Progenitor cell of endocrine pancreas (in vitro differentiated cells): Measurements from ENCODE around the gene PDZD2. TPM values are rescaled to one million over a fixed set of nuclear protein-coding genes. Genes with fewer than 3 reads are reported as not detected.
A peak's percentile ranks its signal among the peaks of the same experiment; 100 is the strongest.

Experiments
- DNase-seq: peaks from one replicate; pipeline ENCODE4 v3.0.0; 2021; ENCODE audit warnings: low spot score; ENCODE audit not compliant: unreplicated experiment
- H3K27ac Mint-ChIP-seq: 2 replicates; pipeline ENCODE4 v1.8.0; 2021; ENCODE audit warnings: mild to moderate bottlenecking, moderate library complexity, mixed read lengths
- H3K27me3 Mint-ChIP-seq: 2 replicates; pipeline ENCODE4 v1.8.0; 2021; ENCODE audit warnings: mixed read lengths
- H3K36me3 Mint-ChIP-seq: 2 replicates; pipeline ENCODE4 v1.8.0; 2022; ENCODE audit warnings: mixed read lengths; ENCODE audit not compliant: insufficient read depth
- H3K4me1 Mint-ChIP-seq: 2 replicates; pipeline ENCODE4 v1.8.0; 2021; ENCODE audit warnings: low read depth, mixed read lengths
- H3K4me3 Mint-ChIP-seq: 2 replicates; pipeline ENCODE4 v1.8.0; 2021; ENCODE audit warnings: low read depth, mild to moderate bottlenecking, moderate library complexity, mixed read lengths
- H3K9me3 Mint-ChIP-seq: 2 replicates; pipeline ENCODE4 v1.8.0; 2021; ENCODE audit warnings: low read depth, mixed read lengths
- total RNA-seq: library from RNA; stranded (reverse); gene quantifications from 2 replicates; pipeline ENCODE4 v1.2.1, GENCODE V29; 2021
- TF ChIP-seq, protein P1 (sequence below): fragments of 200-600 bp; sonication (generic); IDR thresholded peaks from one replicate; pipeline ENCODE4 v1.5.0; 2021; ENCODE audit warnings: antibody characterized with exemption, mild to moderate bottlenecking; ENCODE audit not compliant: unreplicated experiment

The PDZD2 gene
- total RNA-seq, 1 donor from 2014 or later: 3.1 TPM

DNA sequence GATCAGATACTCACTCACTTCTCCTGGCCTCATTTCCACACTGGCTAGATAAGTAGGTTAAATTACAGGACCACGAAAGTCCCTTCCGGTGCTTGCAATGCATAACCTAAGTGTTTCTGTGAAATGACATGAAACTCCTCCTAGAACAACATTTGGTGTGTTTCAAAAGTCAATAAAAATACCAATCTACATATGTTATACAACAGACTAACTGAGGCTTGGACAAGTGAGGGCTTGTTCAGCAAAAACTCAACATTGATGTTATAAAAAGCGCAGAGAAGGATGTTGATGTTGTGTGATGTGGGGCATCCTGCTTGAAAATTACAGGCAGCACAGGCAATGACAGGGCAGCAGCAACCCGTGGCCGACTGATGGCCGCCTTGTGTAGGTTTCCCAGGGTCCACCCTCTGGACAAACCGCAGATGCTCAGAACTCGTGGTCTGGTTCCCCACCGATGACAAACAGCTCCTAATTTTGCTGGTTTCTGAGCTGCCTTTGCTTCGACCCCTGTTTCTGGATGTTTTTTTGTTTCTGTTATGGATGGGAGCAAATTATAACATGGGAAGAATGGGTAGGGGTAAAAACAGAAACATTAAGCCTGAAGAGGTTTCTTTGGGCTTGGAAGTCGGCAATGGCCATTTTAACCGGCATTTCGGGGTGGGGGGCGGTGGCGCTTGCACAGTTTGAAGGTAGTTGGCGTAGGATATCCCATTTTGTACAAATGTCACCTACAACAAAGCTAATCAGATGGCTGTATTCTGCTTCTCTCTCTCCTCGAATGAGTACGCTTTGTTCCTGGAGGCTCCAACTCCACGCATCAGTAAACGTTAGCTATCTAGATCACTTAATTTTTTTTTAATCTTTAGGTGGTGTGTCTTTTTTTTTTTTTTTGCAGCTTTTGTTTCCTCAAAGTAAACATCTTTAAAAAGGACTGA is 116.1 kb downstream of the PDZD2 start:
- Mint-ChIP-seq H3K4me3 (no peak overlapping the region), H3K36me3 (no peaks in the 10 kb centered on the region), H3K27me3 (no peaks in the 10 kb centered on the region), H3K4me1 (no peaks in the 10 kb centered on the region), H3K9me3 (no peaks in the 10 kb centered on the region), H3K27ac (no peak overlapping the region)
- no peak for DNase-seq
- TF ChIP-seq, protein P1, sequence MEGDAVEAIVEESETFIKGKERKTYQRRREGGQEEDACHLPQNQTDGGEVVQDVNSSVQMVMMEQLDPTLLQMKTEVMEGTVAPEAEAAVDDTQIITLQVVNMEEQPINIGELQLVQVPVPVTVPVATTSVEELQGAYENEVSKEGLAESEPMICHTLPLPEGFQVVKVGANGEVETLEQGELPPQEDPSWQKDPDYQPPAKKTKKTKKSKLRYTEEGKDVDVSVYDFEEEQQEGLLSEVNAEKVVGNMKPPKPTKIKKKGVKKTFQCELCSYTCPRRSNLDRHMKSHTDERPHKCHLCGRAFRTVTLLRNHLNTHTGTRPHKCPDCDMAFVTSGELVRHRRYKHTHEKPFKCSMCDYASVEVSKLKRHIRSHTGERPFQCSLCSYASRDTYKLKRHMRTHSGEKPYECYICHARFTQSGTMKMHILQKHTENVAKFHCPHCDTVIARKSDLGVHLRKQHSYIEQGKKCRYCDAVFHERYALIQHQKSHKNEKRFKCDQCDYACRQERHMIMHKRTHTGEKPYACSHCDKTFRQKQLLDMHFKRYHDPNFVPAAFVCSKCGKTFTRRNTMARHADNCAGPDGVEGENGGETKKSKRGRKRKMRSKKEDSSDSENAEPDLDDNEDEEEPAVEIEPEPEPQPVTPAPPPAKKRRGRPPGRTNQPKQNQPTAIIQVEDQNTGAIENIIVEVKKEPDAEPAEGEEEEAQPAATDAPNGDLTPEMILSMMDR: no peak

GRCh38 chr5:31755676-31756230 is 116.8 kb downstream of the PDZD2 start:
- Mint-ChIP-seq H3K9me3 (no peaks in the 10 kb centered on the region), H3K36me3 (no peaks in the 10 kb centered on the region), H3K4me1 (no peaks in the 10 kb centered on the region), H3K27ac (peak overlapping the region; percentile 13), H3K4me3 (no peak overlapping the region), H3K27me3 (no peaks in the 10 kb centered on the region)
- TF ChIP-seq, protein P1: no peak
- no peak for DNase-seq

- Mint-ChIP-seq H3K27me3 (no peaks in the 10 kb centered on the region), H3K4me3 (no peak overlapping the region), H3K4me1 (no peaks in the 10 kb centered on the region), H3K36me3 (no peaks in the 10 kb centered on the region), H3K27ac (no peak overlapping the region), H3K9me3 (no peaks in the 10 kb centered on the region)
- TF ChIP-seq, protein P1: no peak
- no peak for DNase-seq
Measured at GRCh38 chr5:31757806-31758205, 118.9 kb downstream of the PDZD2 start.

GRCh38 chr5:31758803-31759425 is 120.0 kb downstream of the PDZD2 start:
- H3K9me3 Mint-ChIP-seq: no peaks in the 10 kb centered on the region
- DNase-seq: no peak
- H3K36me3 Mint-ChIP-seq: no peaks in the 10 kb centered on the region
- TF ChIP-seq, protein P1: no peak
- no peaks in the 10 kb centered on the region for H3K4me1 Mint-ChIP-seq
- no peaks in the 10 kb centered on the region for H3K27me3 Mint-ChIP-seq
- no peak overlapping the region for H3K27ac Mint-ChIP-seq
- H3K4me3 Mint-ChIP-seq: no peak overlapping the region

DNA sequence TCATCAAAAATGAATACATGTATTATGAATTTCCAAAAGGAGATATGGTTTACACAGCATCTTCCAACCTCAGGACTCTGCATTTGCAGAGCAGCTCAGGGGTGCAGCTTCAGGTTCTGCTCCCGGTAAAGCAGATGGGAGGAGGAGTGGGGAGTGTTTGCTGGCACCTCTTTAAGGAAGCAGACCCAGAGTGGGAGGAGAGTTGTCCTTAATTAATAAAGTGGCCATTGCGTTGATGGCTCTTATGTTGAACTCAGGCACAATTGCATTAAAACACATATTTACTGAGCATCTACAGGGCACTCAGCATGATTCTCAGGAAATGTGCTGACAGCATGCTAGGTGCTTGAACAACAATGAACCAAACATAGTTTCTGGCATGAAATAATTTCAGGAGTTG is 121.0 kb downstream of the PDZD2 start:
- TF ChIP-seq, protein P1: no peak
- H3K4me3 Mint-ChIP-seq: no peak overlapping the region
- H3K4me1 Mint-ChIP-seq: no peaks in the 10 kb centered on the region
- no peak for DNase-seq
- no peaks in the 10 kb centered on the region for H3K9me3 Mint-ChIP-seq
- H3K27me3 Mint-ChIP-seq: no peaks in the 10 kb centered on the region
- H3K27ac Mint-ChIP-seq: no peak overlapping the region
- H3K36me3 Mint-ChIP-seq: no peaks in the 10 kb centered on the region
